Measurements from ENCODE around the gene AMD1.
A peak's percentile ranks its signal among the peaks of the same experiment; 100 is the strongest.

Gene AMD1

DNA sequence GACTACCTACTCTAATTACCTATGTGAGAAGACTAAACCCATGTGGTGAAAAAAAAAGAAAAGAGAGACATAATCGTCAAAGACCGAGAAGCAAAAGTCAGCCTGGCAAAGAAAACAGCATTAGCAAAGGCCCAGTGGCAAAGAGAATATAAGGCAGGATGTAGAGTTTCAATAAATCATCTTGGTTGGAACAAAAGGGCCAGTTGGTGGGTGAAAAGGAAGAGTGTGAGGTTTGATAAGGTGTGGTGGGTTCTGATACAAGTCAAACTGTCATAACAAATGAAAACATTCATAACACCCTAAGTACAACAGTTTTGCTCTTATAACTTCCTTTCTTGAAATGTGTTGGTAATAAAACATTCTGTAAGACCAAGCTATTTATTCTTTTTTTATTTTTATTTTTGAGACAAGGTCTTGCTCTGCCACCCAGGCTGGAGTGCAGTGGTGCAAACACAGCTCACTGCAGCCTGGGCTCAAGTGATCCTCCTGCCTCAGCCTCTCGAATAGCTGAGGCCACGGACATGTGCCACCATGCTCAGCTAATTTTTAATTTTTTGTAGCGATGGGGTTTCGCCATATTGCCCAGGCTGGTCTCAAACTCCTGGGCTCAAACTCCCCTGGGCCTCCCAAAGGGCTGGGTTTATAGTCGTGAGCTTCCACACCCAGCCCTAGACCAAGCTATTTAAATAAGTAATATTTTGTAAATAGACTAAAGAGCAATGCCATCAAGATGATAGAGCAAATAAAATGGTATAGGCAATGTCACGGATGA is 65.0 kb downstream of the AMD1 start:
- peak; percentile 92 for DNase-seq

- DNase-seq, result peak; percentile 90
These were observed 70.1 kb downstream of the AMD1 start for GRCh38 chr6:110944681-110945151.
